ENCODE results near the gene ANKRD11.
"Not testable (repeated sequence)": the region's sequence is repeated elsewhere in the genome, so short reads cannot be mapped to it uniquely, and the experiment has no call there.

ANKRD11 gene

DNA sequence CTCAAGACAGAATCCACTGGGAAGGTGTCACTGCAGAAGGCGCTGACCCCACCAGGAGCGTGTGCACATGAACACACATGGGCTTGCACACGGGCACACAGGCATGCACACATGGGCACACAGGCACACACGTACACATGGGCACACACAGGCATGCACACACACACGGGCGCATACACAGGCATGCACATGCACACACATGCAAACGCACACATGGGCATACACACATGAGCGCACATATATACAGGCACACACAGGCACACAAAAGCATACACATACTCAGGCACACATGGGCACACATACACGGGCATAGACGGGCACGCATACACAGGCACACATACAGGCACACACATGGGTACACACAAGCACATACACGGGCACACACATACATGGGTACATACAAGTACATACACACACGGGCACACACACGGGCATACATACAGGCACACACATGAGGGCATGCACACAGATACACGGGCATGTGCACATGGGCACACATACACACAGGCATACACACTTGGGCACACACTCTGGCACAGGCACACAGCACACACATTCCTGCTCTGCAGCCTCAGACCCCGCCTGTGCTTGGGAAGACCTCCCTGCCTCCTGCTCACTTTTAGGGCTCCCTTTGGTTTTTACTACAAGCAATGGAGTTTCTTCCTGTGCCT, 186.0 kb downstream of the ANKRD11 start:
- Histone ChIP-seq H3K27ac (ENCODE audit: low read depth, low read length) (no peak overlapping the region), H3K4me3 (ENCODE audit: low read length) (no peak overlapping the region), H3K79me2 (ENCODE audit: control insufficient read depth, insufficient read depth, low read length) (peaks cover 61% of the 10 kb centered on the region), H4K5ac (ENCODE audit: low read length) (no peak overlapping the region), H3K36me3 (ENCODE audit: control insufficient read depth, insufficient read depth, low read length) (peaks cover 11% of the 10 kb centered on the region), H2BK120ac (ENCODE audit: low read depth, low read length) (no peak overlapping the region), H4K8ac (ENCODE audit: low read depth, low read length) (no peak overlapping the region), H3K23ac (ENCODE audit: low read length) (no peak overlapping the region), H3K4me1 (ENCODE audit: control insufficient read depth, low read depth, low read length) (no peaks in the 10 kb centered on the region), H3K4ac (ENCODE audit: low read depth, low read length) (no peak overlapping the region), H3K79me1 (ENCODE audit: low read length) (peaks cover 30% of the 10 kb centered on the region), H3K9ac (ENCODE audit: low read length) (no peak overlapping the region), H2BK15ac (replicated peaks; ENCODE audit: low read depth) (no peak overlapping the region), H2BK5ac (ENCODE audit: low read length) (no peak overlapping the region), H3K27me3 (ENCODE audit: insufficient read depth, low read length, poor library complexity) (no peaks in the 10 kb centered on the region), H3K4me2 (ENCODE audit: low read length) (no peak overlapping the region), H3K18ac (ENCODE audit: low read length) (no peak overlapping the region), H3K56ac (ENCODE audit: low read length) (no peak overlapping the region), H2AK5ac (ENCODE audit: low read length) (no peak overlapping the region)
- WGBS (ENCODE audit: extremely low coverage, insufficient coverage, low lambda C conversion rate): no CpG with 5 or more reads among the region's 16 CpGs
- DNase-seq: no peak

GRCh38 chr16:89303617-89304016, 186.7 kb downstream of the ANKRD11 start:
- no CpG with 5 or more reads among the region's 8 CpGs for WGBS (ENCODE audit: extremely low coverage, insufficient coverage, low lambda C conversion rate)
- Histone ChIP-seq H3K27ac (ENCODE audit: low read depth, low read length) (no peak overlapping the region), H3K36me3 (ENCODE audit: control insufficient read depth, insufficient read depth, low read length) (peaks cover 11% of the 10 kb centered on the region), H3K9ac (ENCODE audit: low read length) (no peak overlapping the region), H3K27me3 (ENCODE audit: insufficient read depth, low read length, poor library complexity) (no peaks in the 10 kb centered on the region), H3K4me2 (ENCODE audit: low read length) (no peak overlapping the region), H3K4ac (ENCODE audit: low read depth, low read length) (no peak overlapping the region), H2BK15ac (replicated peaks; ENCODE audit: low read depth) (no peak overlapping the region), H3K23ac (ENCODE audit: low read length) (no peak overlapping the region), H3K79me2 (ENCODE audit: control insufficient read depth, insufficient read depth, low read length) (peaks cover 57% of the 10 kb centered on the region), H3K4me3 (ENCODE audit: low read length) (no peak overlapping the region), H2BK5ac (ENCODE audit: low read length) (no peak overlapping the region), H4K8ac (ENCODE audit: low read depth, low read length) (no peak overlapping the region), H2BK120ac (ENCODE audit: low read depth, low read length) (no peak overlapping the region), H4K5ac (ENCODE audit: low read length) (no peak overlapping the region), H3K4me1 (ENCODE audit: control insufficient read depth, low read depth, low read length) (no peaks in the 10 kb centered on the region), H3K18ac (ENCODE audit: low read length) (no peak overlapping the region), H3K56ac (ENCODE audit: low read length) (no peak overlapping the region), H2AK5ac (ENCODE audit: low read length) (no peak overlapping the region), H3K79me1 (ENCODE audit: low read length) (peaks cover 28% of the 10 kb centered on the region)
- no peak for DNase-seq

DNA sequence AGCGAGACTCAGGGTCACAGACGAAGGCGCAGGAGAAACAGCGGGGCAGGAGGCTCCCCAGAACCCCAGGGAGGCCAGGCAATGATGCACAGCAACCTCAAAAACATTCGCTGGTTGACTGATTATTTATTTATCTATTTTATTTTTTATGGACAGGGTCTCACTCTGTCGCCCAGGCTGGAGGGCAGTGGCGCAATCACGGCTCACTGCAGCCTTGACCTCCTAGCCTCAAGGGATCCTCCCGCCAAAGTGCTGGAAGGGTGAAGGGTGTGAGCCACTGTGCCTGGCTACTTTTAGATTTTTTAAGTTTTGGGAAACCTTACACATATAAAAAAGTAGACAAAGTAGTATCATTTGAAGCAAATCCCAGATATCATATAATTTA, 189.4 kb downstream of the ANKRD11 start:
- no peak overlapping the region for H2BK5ac ChIP-seq (ENCODE audit: low read length)
- H3K4me2 ChIP-seq (ENCODE audit: low read length): no peak overlapping the region
- H3K79me1 ChIP-seq (ENCODE audit: low read length): peaks cover 40% of the 10 kb centered on the region
- H2AK5ac ChIP-seq (ENCODE audit: low read length): no peak overlapping the region
- no peak overlapping the region for H2BK120ac ChIP-seq (ENCODE audit: low read depth, low read length)
- no peaks in the 10 kb centered on the region for H3K27me3 ChIP-seq (ENCODE audit: insufficient read depth, low read length, poor library complexity)
- H3K23ac ChIP-seq (ENCODE audit: low read length): no peak overlapping the region
- H3K4me3 ChIP-seq (ENCODE audit: low read length): no peak overlapping the region
- WGBS (ENCODE audit: extremely low coverage, insufficient coverage, low lambda C conversion rate): no CpG with 5 or more reads among the region's 9 CpGs
- peaks cover 57% of the 10 kb centered on the region for H3K79me2 ChIP-seq (ENCODE audit: control insufficient read depth, insufficient read depth, low read length)
- H3K4ac ChIP-seq (ENCODE audit: low read depth, low read length): no peak overlapping the region
- peaks cover 11% of the 10 kb centered on the region for H3K36me3 ChIP-seq (ENCODE audit: control insufficient read depth, insufficient read depth, low read length)
- H3K56ac ChIP-seq (ENCODE audit: low read length): no peak overlapping the region
- no peaks in the 10 kb centered on the region for H3K4me1 ChIP-seq (ENCODE audit: control insufficient read depth, low read depth, low read length)
- H3K18ac ChIP-seq (ENCODE audit: low read length): no peak overlapping the region
- H3K9ac ChIP-seq (ENCODE audit: low read length): no peak overlapping the region
- DNase-seq: no peak
- H2BK15ac ChIP-seq (replicated peaks; ENCODE audit: low read depth): no peak overlapping the region
- no peak overlapping the region for H3K27ac ChIP-seq (ENCODE audit: low read depth, low read length)
- no peak overlapping the region for H4K8ac ChIP-seq (ENCODE audit: low read depth, low read length)
- H4K5ac ChIP-seq (ENCODE audit: low read length): no peak overlapping the region

- Histone ChIP-seq H4K8ac (ENCODE audit: low read depth, low read length) (no peak overlapping the region), H3K18ac (ENCODE audit: low read length) (no peak overlapping the region), H3K23ac (ENCODE audit: low read length) (no peak overlapping the region), H2BK5ac (ENCODE audit: low read length) (no peak overlapping the region), H3K4me2 (ENCODE audit: low read length) (no peak overlapping the region), H3K56ac (ENCODE audit: low read length) (no peak overlapping the region), H3K9ac (ENCODE audit: low read length) (no peak overlapping the region), H3K4me3 (ENCODE audit: low read length) (no peak overlapping the region), H3K27me3 (ENCODE audit: insufficient read depth, low read length, poor library complexity) (no peaks in the 10 kb centered on the region), H3K27ac (ENCODE audit: low read depth, low read length) (no peak overlapping the region), H2BK15ac (replicated peaks; ENCODE audit: low read depth) (no peak overlapping the region), H3K79me1 (ENCODE audit: low read length) (peaks cover 42% of the 10 kb centered on the region), H2BK120ac (ENCODE audit: low read depth, low read length) (no peak overlapping the region), H2AK5ac (ENCODE audit: low read length) (no peak overlapping the region), H3K4me1 (ENCODE audit: control insufficient read depth, low read depth, low read length) (no peaks in the 10 kb centered on the region), H3K36me3 (ENCODE audit: control insufficient read depth, insufficient read depth, low read length) (peaks cover 11% of the 10 kb centered on the region), H3K4ac (ENCODE audit: low read depth, low read length) (no peak overlapping the region), H4K5ac (ENCODE audit: low read length) (no peak overlapping the region), H3K79me2 (ENCODE audit: control insufficient read depth, insufficient read depth, low read length) (peaks cover 59% of the 10 kb centered on the region)
- no peak for DNase-seq
- WGBS (ENCODE audit: extremely low coverage, insufficient coverage, low lambda C conversion rate): no CpG with 5 or more reads among the region's 21 CpGs
These were observed 189.9 kb downstream of the ANKRD11 start for GRCh38 chr16:89300311-89300975.

GRCh38 chr16:89299357-89300111, 190.8 kb downstream of the ANKRD11 start:
- H2AK5ac ChIP-seq (ENCODE audit: low read length); H2BK15ac ChIP-seq (replicated peaks; ENCODE audit: low read depth): not testable (repeated sequence)
- peaks cover 11% of the 10 kb centered on the region for H3K36me3 ChIP-seq (ENCODE audit: control insufficient read depth, insufficient read depth, low read length)

More at GRCh38 chr16:89299357-89300111, 190.8 kb downstream of the ANKRD11 start:
- Histone ChIP-seq H3K79me1 (ENCODE audit: low read length) (peaks cover 48% of the 10 kb centered on the region), H3K79me2 (ENCODE audit: control insufficient read depth, insufficient read depth, low read length) (peaks cover 62% of the 10 kb centered on the region)
- not testable (repeated sequence) for H3K56ac ChIP-seq (ENCODE audit: low read length); H3K4me1 ChIP-seq (ENCODE audit: control insufficient read depth, low read depth, low read length); H3K4ac ChIP-seq (ENCODE audit: low read depth, low read length); DNase-seq; H2BK120ac ChIP-seq (ENCODE audit: low read depth, low read length); H2BK5ac ChIP-seq (ENCODE audit: low read length); H3K23ac ChIP-seq (ENCODE audit: low read length); H4K8ac ChIP-seq (ENCODE audit: low read depth, low read length); H3K27ac ChIP-seq (ENCODE audit: low read depth, low read length); H3K27me3 ChIP-seq (ENCODE audit: insufficient read depth, low read length, poor library complexity); H4K5ac ChIP-seq (ENCODE audit: low read length); H3K18ac ChIP-seq (ENCODE audit: low read length); H3K4me2 ChIP-seq (ENCODE audit: low read length); H3K4me3 ChIP-seq (ENCODE audit: low read length); H3K9ac ChIP-seq (ENCODE audit: low read length)
- no CpG with 5 or more reads among the region's 10 CpGs for WGBS (ENCODE audit: extremely low coverage, insufficient coverage, low lambda C conversion rate)
